Stomach (tissue), 4 donors: ENCODE results near the gene DPYD.

Source experiments
- CTCF ChIP-seq, 7 experiments: fragments of 450-650 bp in 4 of 7; fragments of 200-600 bp in 3 of 7; sonication (generic) in 3 of 7; IDR thresholded peaks; one replicate each; pipeline ENCODE4 v1.5.1; 2016 to 2019; ENCODE audit warnings: antibody characterized with exemption in 7 of 7, control low read depth in 2 of 7, mild to moderate bottlenecking in 1 of 7
- POLR2A ChIP-seq, 4 donors: fragments of 450-650 bp; IDR thresholded peaks; one replicate each; pipeline ENCODE4 v1.6.1; 2016; ENCODE audit warnings: antibody characterized with exemption in 4 of 4, control low read depth in 2 of 4, mild to moderate bottlenecking in 1 of 4, moderate library complexity in 1 of 4

DNA sequence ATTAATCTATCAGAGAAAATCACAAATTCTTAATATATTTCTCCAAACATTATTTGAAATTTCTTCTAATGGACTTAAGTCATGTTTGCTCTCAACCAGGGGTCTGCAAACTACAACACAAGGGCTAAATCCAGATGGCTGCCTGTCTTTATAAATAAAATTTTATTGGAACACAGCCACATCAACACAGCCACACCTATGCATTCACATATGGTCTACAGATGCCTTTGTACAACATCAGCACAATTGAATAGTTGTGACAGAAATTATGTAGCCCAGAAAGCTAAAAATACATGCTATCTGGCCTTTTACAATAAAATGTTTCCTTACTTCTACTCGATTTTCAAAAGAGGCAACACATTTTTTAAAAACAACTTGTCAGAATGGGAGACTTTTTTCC, 103.9 kb downstream of the DPYD start:
- TF ChIP-seq CTCF (IDR thresholded peaks at IDR 0.05) (no peak), POLR2A (IDR thresholded peaks at IDR 0.05) (no peak)
